Right atrium auricular region (tissue), 2 donors: ENCODE data around the gene R3HDM1. TPM values are rescaled to one million over a fixed set of nuclear protein-coding genes. Genes with fewer than 3 reads are reported as not detected.

Source experiments
- DNase-seq: peaks from one replicate; pipeline ENCODE4 v3.0.0-alpha.2; 2019; ENCODE audit warnings: low spot score
- H3K27ac ChIP-seq, 2 donors: fragments of 200-600 bp; sonication (generic); 1 replicate in 1 of 2; 2 replicates in 1 of 2; pipeline ENCODE4 v1.5.1; 2016 to 2019
- H3K27me3 ChIP-seq, 2 donors: fragments of 200-600 bp; sonication (generic); one replicate each; pipeline versions ENCODE4 v1.5.1 to v1.6.0; 2017 to 2019
- H3K36me3 ChIP-seq: fragments of 200-600 bp; sonication (generic); one replicate; pipeline ENCODE4 v1.5.1; 2016
- H3K4me1 ChIP-seq, 2 donors: fragments of 200-600 bp; sonication (generic); one replicate each; pipeline versions ENCODE4 v1.5.1 to v1.6.0; 2017 to 2019
- H3K4me3 ChIP-seq, 2 donors: fragments of 200-600 bp; sonication (generic); 1 replicate in 1 of 2; 2 replicates in 1 of 2; pipeline ENCODE4 v1.5.1; 2017 to 2019; ENCODE audit warnings: mild to moderate bottlenecking in 1 of 2, moderate library complexity in 1 of 2
- H3K9me3 ChIP-seq, 2 donors: fragments of 200-600 bp; sonication (generic); one replicate each; pipeline ENCODE4 v1.5.1; 2019
- CTCF ChIP-seq, 2 donors: fragments of 200-600 bp; sonication (generic); IDR thresholded peaks; one replicate each; pipeline ENCODE4 v1.5.1; 2019; ENCODE audit warnings: antibody characterized with exemption in 2 of 2
- total RNA-seq, 2 donors: library from RNA; depleted of rRNA; stranded (reverse); fragments of >200 nt; gene quantifications; one replicate each; pipeline ENCODE4 v1.1.0, GENCODE V29; 2016

The R3HDM1 gene
- total RNA-seq, 2 donors from 2014 or later: 12.1 to 14.3 TPM

GRCh38 chr2:135504811-135505210 is 26.5 kb upstream of the R3HDM1 start:
- no peaks in the 10 kb centered on the region for H3K36me3 ChIP-seq
- no peaks in the 10 kb centered on the region for H3K4me1 ChIP-seq
- H3K4me3 ChIP-seq: no peak overlapping the region
- no peak overlapping the region for H3K27ac ChIP-seq
- H3K9me3 ChIP-seq: peaks cover 0 to 5% of the 10 kb centered on the region in 2 donors
- DNase-seq: no peak
- no peak for TF ChIP-seq CTCF (IDR thresholded peaks at IDR 0.05)
- H3K27me3 ChIP-seq: no peaks in the 10 kb centered on the region

- no peak for DNase-seq
- no peaks in the 10 kb centered on the region for H3K36me3 ChIP-seq
- H3K27ac ChIP-seq: no peak overlapping the region
- no peak for TF ChIP-seq CTCF (IDR thresholded peaks at IDR 0.05)
- no peak overlapping the region for H3K4me3 ChIP-seq
- H3K27me3 ChIP-seq: no peaks in the 10 kb centered on the region
- no peaks in the 10 kb centered on the region for H3K4me1 ChIP-seq
- H3K9me3 ChIP-seq: peaks cover 0 to 5% of the 10 kb centered on the region in 2 donors
These were observed 20.7 kb upstream of the R3HDM1 start for GRCh38 chr2:135510577-135510976.

- TF ChIP-seq CTCF (IDR thresholded peaks at IDR 0.05): no peak
- peaks cover 0 to 5% of the 10 kb centered on the region in 2 donors for H3K9me3 ChIP-seq
- H3K27ac ChIP-seq: no peak overlapping the region
- H3K27me3 ChIP-seq: no peaks in the 10 kb centered on the region
- no peak for DNase-seq
- H3K4me1 ChIP-seq: no peaks in the 10 kb centered on the region
- no peaks in the 10 kb centered on the region for H3K36me3 ChIP-seq
- H3K4me3 ChIP-seq: no peak overlapping the region
These were observed 19.2 kb upstream of the R3HDM1 start for GRCh38 chr2:135512099-135512498.

GRCh38 chr2:135525786-135526185 is 5.5 kb upstream of the R3HDM1 start:
- no peak for DNase-seq
- TF ChIP-seq CTCF (IDR thresholded peaks at IDR 0.05): no peak

GRCh38 chr2:135528006-135528405 is 3.3 kb upstream of the R3HDM1 start:
- Histone ChIP-seq H3K4me1 (peaks cover 0 to 18% of the 10 kb centered on the region in 2 donors), H3K27me3 (no peaks in the 10 kb centered on the region), H3K27ac (no peak overlapping the region), H3K9me3 (no peaks in the 10 kb centered on the region), H3K36me3 (no peaks in the 10 kb centered on the region), H3K4me3 (no peak overlapping the region)
- no peak for DNase-seq
- no peak for TF ChIP-seq CTCF (IDR thresholded peaks at IDR 0.05)

More at GRCh38 chr2:135525786-135526185, 5.5 kb upstream of the R3HDM1 start:
- Histone ChIP-seq H3K9me3 (no peaks in the 10 kb centered on the region), H3K27me3 (no peaks in the 10 kb centered on the region), H3K27ac (no peak overlapping the region), H3K4me3 (no peak overlapping the region), H3K4me1 (peaks cover 0 to 6% of the 10 kb centered on the region in 2 donors), H3K36me3 (no peaks in the 10 kb centered on the region)
